Thymus (tissue), 11 donors: ENCODE results near the gene SLC10A4. TPM values are rescaled to one million over a fixed set of nuclear protein-coding genes. Genes with fewer than 3 reads are reported as not detected.

Source experiments
- DNase-seq, 9 donors: peaks; one replicate each; pipeline ENCODE4 v3.0.0-alpha.2; 2013; ENCODE audit warnings: low spot score in 9 of 9, low read depth in 6 of 9, missing footprints in 1 of 9
- H3K27ac ChIP-seq, 2 donors: one replicate each; pipeline ENCODE4 v1.5.1; 2013; ENCODE audit warnings: control low read depth in 1 of 2, low read depth in 1 of 2, low read length in 1 of 2, mild to moderate bottlenecking in 1 of 2, moderate library complexity in 1 of 2
- H3K27me3 ChIP-seq, 2 donors: one replicate each; pipeline ENCODE4 v1.5.1; 2013; ENCODE audit warnings: low read length in 1 of 2; ENCODE audit not compliant: control insufficient read depth in 2 of 2, insufficient read depth in 1 of 2
- H3K36me3 ChIP-seq, 2 donors: one replicate each; pipeline ENCODE4 v1.5.1; 2013; ENCODE audit warnings: low read length in 1 of 2, mild to moderate bottlenecking in 1 of 2, moderate library complexity in 1 of 2; ENCODE audit not compliant: control insufficient read depth in 2 of 2, insufficient read depth in 2 of 2
- H3K4me1 ChIP-seq, 2 donors: one replicate each; pipeline ENCODE4 v1.5.1; 2013; ENCODE audit warnings: low read length in 2 of 2; ENCODE audit not compliant: control insufficient read depth in 2 of 2, insufficient read depth in 2 of 2
- H3K4me3 ChIP-seq, 2 donors: one replicate each; pipeline ENCODE4 v1.5.1; 2013; ENCODE audit warnings: low read length in 2 of 2, control low read depth in 1 of 2, mild to moderate bottlenecking in 1 of 2
- H3K9me3 ChIP-seq, 2 donors: one replicate each; pipeline ENCODE4 v1.5.1; 2013; ENCODE audit warnings: low read length in 1 of 2, mild to moderate bottlenecking in 1 of 2; ENCODE audit not compliant: control insufficient read depth in 2 of 2, insufficient read depth in 1 of 2
- WGBS: extraction: QIAGEN DNeasy Blood & Tissue Kit; methylation state at CpG from one replicate; pipeline ENCODE4 v1.1.7; 2013; 5-methylcytosine and 5-hydroxymethylcytosine counted together
- polyA plus RNA-seq: library from polyadenylated mRNA; stranded (reverse); fragments of 200-250 nt; gene quantifications from one replicate; pipeline ENCODE4 v1.2.3, GENCODE V29; 2013
- total RNA-seq: library from RNA; stranded (reverse); fragments of 120-200 nt; gene quantifications from one replicate; pipeline ENCODE4 v1.2.4, GENCODE V29; 2013
- donor health status: healthy.

The SLC10A4 gene
- total and polyA plus RNA-seq, 2 donors = 0.14 to 0.39 TPM

- Histone ChIP-seq H3K36me3 (no peaks in the 10 kb centered on the region), H3K4me1 (no peaks in the 10 kb centered on the region), H3K27ac (no peak overlapping the region), H3K27me3 (no peaks in the 10 kb centered on the region), H3K4me3 (no peak overlapping the region), H3K9me3 (no peaks in the 10 kb centered on the region)
- no peak for DNase-seq
- 95% methylated on average over 2 of the region's 2 CpGs for WGBS
Measured at GRCh38 chr4:48454591-48454990, 28.6 kb upstream of the SLC10A4 start.

DNA sequence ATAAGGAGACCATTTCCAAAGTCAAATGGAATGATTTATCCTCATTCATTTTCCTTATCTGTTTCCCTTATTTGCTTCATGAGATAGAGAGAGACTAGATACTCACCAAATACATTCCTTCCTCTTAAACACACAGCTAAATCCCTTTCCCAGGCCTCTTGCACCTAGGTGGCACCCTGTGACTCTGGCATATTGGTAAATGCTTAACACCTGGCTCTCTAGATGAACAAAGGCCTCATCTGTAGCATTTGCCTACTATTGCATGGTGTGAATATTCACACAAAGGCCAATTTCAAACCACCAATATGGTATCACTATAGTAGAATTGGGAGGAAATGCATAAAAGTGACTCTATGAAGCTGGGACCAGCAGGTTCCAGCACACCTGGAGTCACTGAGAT lies 22.1 kb upstream of the SLC10A4 start:
- Histone ChIP-seq H3K27ac (no peak overlapping the region), H3K4me3 (no peak overlapping the region), H3K36me3 (no peaks in the 10 kb centered on the region), H3K27me3 (no peaks in the 10 kb centered on the region), H3K9me3 (no peaks in the 10 kb centered on the region), H3K4me1 (no peaks in the 10 kb centered on the region)
- no peak for DNase-seq

- no peak overlapping the region for H3K4me3 ChIP-seq
- 94% methylated on average over 5 of the region's 5 CpGs for WGBS
Measured at GRCh38 chr4:48462363-48462762, 20.8 kb upstream of the SLC10A4 start.

DNA sequence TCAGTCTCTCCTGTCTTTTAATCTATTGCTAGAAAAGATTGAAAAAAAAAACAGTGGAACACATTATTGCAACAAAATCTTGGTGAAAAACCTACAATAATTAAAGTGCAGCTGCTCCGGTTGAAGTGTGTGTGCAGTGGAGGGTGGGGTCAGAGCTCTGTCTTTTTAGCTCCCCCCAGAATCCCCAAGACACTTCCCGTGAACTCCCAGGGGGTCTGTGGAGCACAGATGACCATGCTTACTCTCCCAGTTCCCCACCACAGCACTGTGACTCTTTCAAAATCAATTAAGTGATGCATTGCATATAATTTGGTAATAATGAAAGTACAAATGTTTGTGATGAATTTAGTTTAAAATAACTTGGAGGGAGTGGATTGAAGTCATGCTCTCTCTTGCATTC lies 15.7 kb upstream of the SLC10A4 start:
- Histone ChIP-seq H3K9me3 (no peaks in the 10 kb centered on the region), H3K27ac (no peak overlapping the region), H3K36me3 (no peaks in the 10 kb centered on the region), H3K27me3 (no peaks in the 10 kb centered on the region), H3K4me1 (no peaks in the 10 kb centered on the region), H3K4me3 (no peak overlapping the region)
- WGBS = 97% methylated on average over 2 of the region's 2 CpGs
- no peak for DNase-seq

More at GRCh38 chr4:48462363-48462762, 20.8 kb upstream of the SLC10A4 start:
- Histone ChIP-seq H3K27me3 (no peaks in the 10 kb centered on the region), H3K36me3 (no peaks in the 10 kb centered on the region), H3K4me1 (no peaks in the 10 kb centered on the region), H3K27ac (no peak overlapping the region), H3K9me3 (no peaks in the 10 kb centered on the region)
- DNase-seq = no peak

GRCh38 chr4:48467891-48468290 lies 15.3 kb upstream of the SLC10A4 start:
- no peaks in the 10 kb centered on the region for H3K9me3 ChIP-seq
- H3K36me3 ChIP-seq = no peaks in the 10 kb centered on the region
- H3K4me3 ChIP-seq = no peak overlapping the region
- WGBS = 60% methylated on average over 5 of the region's 5 CpGs
- H3K27ac ChIP-seq = no peak overlapping the region
- no peaks in the 10 kb centered on the region for H3K4me1 ChIP-seq
- no peaks in the 10 kb centered on the region for H3K27me3 ChIP-seq
- no peak for DNase-seq

GRCh38 chr4:48470137-48470536 lies 13.0 kb upstream of the SLC10A4 start:
- no peak overlapping the region for H3K4me3 ChIP-seq
- WGBS = 100% methylated on average over 1 of the region's 1 CpG
- H3K9me3 ChIP-seq = no peaks in the 10 kb centered on the region

GRCh38 chr4:48470570-48470969 lies 12.6 kb upstream of the SLC10A4 start:
- Histone ChIP-seq H3K27me3 (no peaks in the 10 kb centered on the region), H3K4me3 (no peak overlapping the region), H3K27ac (no peak overlapping the region), H3K9me3 (no peaks in the 10 kb centered on the region), H3K4me1 (no peaks in the 10 kb centered on the region), H3K36me3 (no peaks in the 10 kb centered on the region)
- 70% methylated on average over 2 of the region's 2 CpGs for WGBS
- DNase-seq = no peak

More at GRCh38 chr4:48470137-48470536, 13.0 kb upstream of the SLC10A4 start:
- no peaks in the 10 kb centered on the region for H3K4me1 ChIP-seq
- H3K27me3 ChIP-seq = no peaks in the 10 kb centered on the region
- no peaks in the 10 kb centered on the region for H3K36me3 ChIP-seq
- no peak overlapping the region for H3K27ac ChIP-seq
- DNase-seq = no peak

- H3K27ac ChIP-seq = no peak overlapping the region
- no peaks in the 10 kb centered on the region for H3K4me1 ChIP-seq
- H3K4me3 ChIP-seq = no peak overlapping the region
- H3K36me3 ChIP-seq = no peaks in the 10 kb centered on the region
- H3K9me3 ChIP-seq = no peaks in the 10 kb centered on the region
- no peak for DNase-seq
- H3K27me3 ChIP-seq = no peaks in the 10 kb centered on the region
- WGBS = 91% methylated on average over 1 of the region's 1 CpG
Measured at GRCh38 chr4:48472794-48473193, 10.3 kb upstream of the SLC10A4 start.

GRCh38 chr4:48475770-48476169 lies 7.4 kb upstream of the SLC10A4 start:
- WGBS = 98% methylated on average over 6 of the region's 6 CpGs
- no peak for DNase-seq
- no peaks in the 10 kb centered on the region for H3K9me3 ChIP-seq
- peaks cover 0 to 8% of the 10 kb centered on the region in 2 donors for H3K27me3 ChIP-seq
- H3K4me3 ChIP-seq = no peak overlapping the region
- H3K36me3 ChIP-seq = no peaks in the 10 kb centered on the region
- H3K4me1 ChIP-seq = no peaks in the 10 kb centered on the region
- H3K27ac ChIP-seq = peak overlapping the region in 1 of 2 donors; percentile 31

GRCh38 chr4:48478273-48478672 lies 4.9 kb upstream of the SLC10A4 start:
- no peak for DNase-seq
- H3K27ac ChIP-seq = no peak overlapping the region
- peaks cover 14 to 31% of the 10 kb centered on the region in 2 donors for H3K27me3 ChIP-seq
- H3K4me1 ChIP-seq = peaks cover 0 to 1% of the 10 kb centered on the region in 2 donors
- WGBS = 97% methylated on average over 2 of the region's 2 CpGs
- peaks cover 0 to under 1% of the 10 kb centered on the region in 2 donors for H3K9me3 ChIP-seq
- no peak overlapping the region for H3K4me3 ChIP-seq
- H3K36me3 ChIP-seq = no peaks in the 10 kb centered on the region
